Lung (tissue), 12 donors: ENCODE results near the gene SDK1. TPM values are rescaled to one million over a fixed set of nuclear protein-coding genes. Genes with fewer than 3 reads are reported as not detected.

Experiments
- ATAC-seq: fragments of 200-7000 bp; cut with Tn5 transposase; one replicate; pipeline ENCODE4 v1.9.1; 2020; ENCODE audit warnings: moderate number of reproducible peaks; ENCODE audit not compliant: insufficient read depth, low FRiP score
- DNase-seq, 3 donors: peaks; one replicate each; pipeline ENCODE4 v3.0.0-alpha.2; 2013 to 2017
- H3K27ac ChIP-seq, 2 donors: one replicate each; pipeline ENCODE4 v1.5.1; 2013; ENCODE audit warnings: mild to moderate bottlenecking in 2 of 2, moderate library complexity in 2 of 2, control low read depth in 1 of 2, inconsistent platforms in 1 of 2, low read depth in 1 of 2, low read length in 1 of 2
- H3K27me3 ChIP-seq, 3 donors: one replicate each; pipeline ENCODE4 v1.5.1; 2013; ENCODE audit warnings: low read length in 2 of 3; ENCODE audit not compliant: control insufficient read depth in 3 of 3, insufficient read depth in 3 of 3
- H3K36me3 ChIP-seq, 4 donors: one replicate each; pipeline ENCODE4 v1.5.1; 2013; ENCODE audit warnings: low read length in 4 of 4, mild to moderate bottlenecking in 1 of 4, moderate library complexity in 1 of 4; ENCODE audit not compliant: control insufficient read depth in 4 of 4, insufficient read depth in 4 of 4
- H3K4me1 ChIP-seq, 5 donors: one replicate each; pipeline ENCODE4 v1.5.1; 2013; ENCODE audit warnings: low read length in 5 of 5, mild to moderate bottlenecking in 2 of 5, moderate library complexity in 1 of 5; ENCODE audit not compliant: control insufficient read depth in 5 of 5, insufficient read depth in 5 of 5
- H3K4me3 ChIP-seq: one replicate; pipeline ENCODE4 v1.5.1; 2013; ENCODE audit warnings: mild to moderate bottlenecking, control low read depth, moderate library complexity
- H3K9ac ChIP-seq, 2 donors: one replicate each; pipeline ENCODE4 v1.5.1; 2013; ENCODE audit warnings: low read length in 2 of 2, control low read depth in 1 of 2; ENCODE audit not compliant: insufficient read depth in 1 of 2
- H3K9me3 ChIP-seq, 4 donors: one replicate each; pipeline ENCODE4 v1.5.1; 2013; ENCODE audit warnings: low read length in 3 of 4, mild to moderate bottlenecking in 1 of 4, moderate library complexity in 1 of 4; ENCODE audit not compliant: control insufficient read depth in 4 of 4, insufficient read depth in 3 of 4
- CTCF ChIP-seq: IDR thresholded peaks from 2 replicates; pipeline ENCODE4 v1.5.1; 2012; ENCODE audit warnings: mild to moderate bottlenecking; ENCODE audit errors: control extremely low read depth, extremely low read depth
- WGBS, 2 donors: extraction: QIAGEN DNeasy Blood & Tissue Kit; methylation state at CpG; one replicate each; pipeline ENCODE4 v1.1.7; 2013; 5-methylcytosine and 5-hydroxymethylcytosine counted together
- polyA plus RNA-seq, 2 donors: library from polyadenylated mRNA; stranded (reverse); fragments of 200-250 nt; gene quantifications; one replicate each; pipeline ENCODE4 v1.2.1, GENCODE V29; 2013
- total RNA-seq, 2 donors: library from RNA; depleted of rRNA in 1 of 2; stranded (reverse); fragments of >200 nt in 1 of 2; gene quantifications; one replicate each; pipeline ENCODE4 v1.2.1, GENCODE V29; 2014 to 2021
- donor health status: control.
- donor health status: control.
- donor health status: Bipolar disorder and iron deficiency.
- donor health status: healthy.
- donor health status: DM: yes; HTN: yes; CAD: no.

Gene SDK1
- total and polyA plus RNA-seq, 4 donors: 3.7 to 30.1 (median 12.7) TPM

GRCh38 chr7:4133491-4134044 lies 832.5 kb downstream of the SDK1 start:
- Histone ChIP-seq H3K4me1 (peaks cover 0 to 31% (median 7%) of the 10 kb centered on the region in 5 donors), H3K27me3 (no peaks in the 10 kb centered on the region), H3K36me3 (no peaks in the 10 kb centered on the region), H3K9me3 (peaks cover 0 to 2% (median 0%) of the 10 kb centered on the region in 4 donors), H3K27ac (no peak overlapping the region), H3K9ac (no peak overlapping the region), H3K4me3 (no peak overlapping the region)
- no peak for ATAC-seq
- TF ChIP-seq CTCF: no peak
- 84 to 88% methylated on average over 8 of the region's 8 CpGs for WGBS, 2 donors
- peak in 1 of 3 donors; percentile 34 for DNase-seq

- H3K36me3 ChIP-seq: no peaks in the 10 kb centered on the region
- DNase-seq (no peak), ATAC-seq (peak; percentile 14)
- H3K9ac ChIP-seq: no peak overlapping the region
- WGBS, 2 donors: 81 to 87% methylated on average over 7 of the region's 7 CpGs
- no peaks in the 10 kb centered on the region for H3K27me3 ChIP-seq
- no peak overlapping the region for H3K4me3 ChIP-seq
- peaks cover 0 to 2% (median 0%) of the 10 kb centered on the region in 4 donors for H3K9me3 ChIP-seq
- no peak overlapping the region for H3K27ac ChIP-seq
- H3K4me1 ChIP-seq: peaks cover 0 to 31% (median 7%) of the 10 kb centered on the region in 5 donors
- TF ChIP-seq CTCF: no peak
Observed at GRCh38 chr7:4134204-4134603, 833.2 kb downstream of the SDK1 start.

GRCh38 chr7:4134631-4135030 lies 833.6 kb downstream of the SDK1 start:
- no peak for TF ChIP-seq CTCF
- H3K4me1 ChIP-seq: peaks cover 0 to 32% (median 7%) of the 10 kb centered on the region in 5 donors
- 80 to 84% methylated on average over 20 of the region's 20 CpGs for WGBS, 2 donors
- no peak overlapping the region for H3K4me3 ChIP-seq
- H3K27ac ChIP-seq: no peak overlapping the region
- peaks cover 0 to 2% (median 0%) of the 10 kb centered on the region in 4 donors for H3K9me3 ChIP-seq
- H3K9ac ChIP-seq: no peak overlapping the region
- no peaks in the 10 kb centered on the region for H3K27me3 ChIP-seq
- DNase-seq (peak in 2 of 3 donors; percentile 23 to 25), ATAC-seq (no peak)
- no peaks in the 10 kb centered on the region for H3K36me3 ChIP-seq

GRCh38 chr7:4135301-4135700 lies 834.2 kb downstream of the SDK1 start:
- no peak overlapping the region for H3K27ac ChIP-seq
- 85 to 90% methylated on average over 12 of the region's 12 CpGs for WGBS, 2 donors
- H3K36me3 ChIP-seq: no peaks in the 10 kb centered on the region
- no peaks in the 10 kb centered on the region for H3K9me3 ChIP-seq
- ATAC-seq (no peak), DNase-seq (peak; percentile 12 to 31 (median 27))
- H3K4me3 ChIP-seq: no peak overlapping the region
- peaks cover 0 to 33% (median 7%) of the 10 kb centered on the region in 5 donors for H3K4me1 ChIP-seq
- TF ChIP-seq CTCF: no peak
- H3K9ac ChIP-seq: no peak overlapping the region
- no peaks in the 10 kb centered on the region for H3K27me3 ChIP-seq
